Body of pancreas (tissue), 4 donors: Measurements from ENCODE around the gene MED26. TPM values are rescaled to one million over a fixed set of nuclear protein-coding genes. Genes with fewer than 3 reads are reported as not detected.

Experiments
- ATAC-seq: fragments of 150-250 bp; one replicate; pipeline ENCODE4 v1.9.1; 2016
- DNase-seq, 4 donors: peaks; one replicate each; pipeline ENCODE4 v3.0.0-alpha.2; 2019
- H3K27ac ChIP-seq, 4 donors: fragments of 200-600 bp; sonication (generic); 1 replicate in 3 of 4; 2 replicates in 1 of 4; pipeline versions ENCODE4 v1.5.1 to v1.6.1; 2016 to 2019; ENCODE audit warnings: mild to moderate bottlenecking in 1 of 4, mixed read lengths in 1 of 4, moderate library complexity in 1 of 4
- H3K27me3 ChIP-seq, 2 donors: fragments of 200-600 bp; sonication (generic); one replicate each; pipeline ENCODE4 v1.6.0; 2016; ENCODE audit warnings: mild to moderate bottlenecking in 1 of 2
- H3K36me3 ChIP-seq, 2 donors: fragments of 200-600 bp; sonication (generic); replicated peaks in 1 of 2; 2 replicates each; pipeline ENCODE4 v1.5.1; 2016; ENCODE audit warnings: low read depth in 2 of 2; ENCODE audit not compliant: insufficient read depth in 1 of 2
- H3K4me1 ChIP-seq: fragments of 200-600 bp; sonication (generic); one replicate; pipeline ENCODE4 v1.6.0; 2016
- H3K4me3 ChIP-seq, 2 donors: fragments of 200-600 bp; sonication (generic); 1 replicate in 1 of 2; 2 replicates in 1 of 2; pipeline ENCODE4 v1.5.1; 2016 to 2019
- H3K9me3 ChIP-seq, 3 donors: fragments of 200-600 bp; sonication (generic); 1 replicate in 2 of 3; 2 replicates in 1 of 3; pipeline ENCODE4 v1.5.1; 2016
- POLR2A ChIP-seq, 3 donors: fragments of 450-650 bp; IDR thresholded peaks; one replicate each; pipeline ENCODE4 v1.6.1; 2016; ENCODE audit warnings: antibody characterized with exemption in 3 of 3, mild to moderate bottlenecking in 2 of 3
- WGBS, 2 donors: methylation state at CpG; one replicate each; pipeline ENCODE4 v1.1.5; 2017; 5-methylcytosine and 5-hydroxymethylcytosine counted together
- intact Hi-C: fragments of 100-400 bp; cut with DNase I; formaldehyde crosslinking; loops from one replicate; pipeline ENCODE4 v1.15.1; 2023
- small RNA-seq: library from RNA; depleted of rRNA; stranded (forward); fragments of <200 nt; gene quantifications from one replicate; pipeline ENCODE3, GENCODE V24; 2016
- total RNA-seq, 2 donors: library from RNA; depleted of rRNA; stranded (reverse); fragments of >200 nt; gene quantifications; one replicate each; pipeline ENCODE4 v1.1.0, GENCODE V29; 2016
- TF ChIP-seq, protein P1 (sequence below), 7 experiments: fragments of 450-650 bp in 4 of 7; fragments of 200-600 bp in 3 of 7; sonication (generic) in 3 of 7; IDR thresholded peaks; one replicate each; pipeline ENCODE4 v1.5.1; 2016 to 2019; ENCODE audit warnings: antibody characterized with exemption in 7 of 7

Gene MED26
- total RNA-seq, 2 donors from 2014 or later: 4.9 to 8.2 TPM

DNA sequence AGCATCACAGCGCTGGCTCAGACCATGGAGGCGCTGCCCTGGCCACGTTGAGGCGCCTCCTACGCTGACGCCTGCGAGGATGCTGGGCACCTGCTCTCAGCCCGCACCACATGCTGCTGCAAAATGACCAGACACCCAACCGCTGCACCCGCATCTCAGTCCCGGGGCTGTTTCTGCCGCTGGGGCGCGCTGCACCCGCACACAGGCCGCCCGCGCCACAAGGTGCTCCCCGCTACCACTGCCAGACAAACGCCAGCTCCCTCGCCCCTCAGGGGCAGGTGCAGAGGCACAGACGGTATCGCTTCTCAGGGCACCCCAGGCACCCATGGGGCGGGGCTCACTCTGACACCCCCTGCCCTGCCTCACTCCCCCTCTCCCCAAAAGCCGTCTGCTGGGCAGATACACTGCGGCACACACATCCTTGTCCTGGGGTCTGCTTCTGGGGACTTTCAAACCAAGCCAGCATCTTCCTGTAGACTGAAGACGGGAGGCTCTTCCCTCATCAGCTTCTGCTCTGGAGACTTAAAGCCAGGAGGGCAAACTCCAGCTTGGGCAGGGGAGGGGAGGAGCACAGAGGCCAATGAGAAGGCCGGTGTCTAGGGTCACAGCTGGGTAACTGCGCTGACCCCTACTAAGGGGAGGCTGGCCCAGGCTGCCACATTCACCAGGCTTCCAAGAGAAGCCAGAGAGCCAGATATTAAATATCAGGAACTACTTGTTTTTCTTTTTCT lies 102.1 kb downstream of the MED26 start:
- H3K4me3 ChIP-seq: no peak overlapping the region
- H3K27me3 ChIP-seq: no peaks in the 10 kb centered on the region
- H3K36me3 ChIP-seq: peaks cover 23 to 64% of the 10 kb centered on the region in 2 donors
- ATAC-seq: no peak
- H3K27ac ChIP-seq: no peak overlapping the region
- no peak for DNase-seq
- TF ChIP-seq, protein P1, sequence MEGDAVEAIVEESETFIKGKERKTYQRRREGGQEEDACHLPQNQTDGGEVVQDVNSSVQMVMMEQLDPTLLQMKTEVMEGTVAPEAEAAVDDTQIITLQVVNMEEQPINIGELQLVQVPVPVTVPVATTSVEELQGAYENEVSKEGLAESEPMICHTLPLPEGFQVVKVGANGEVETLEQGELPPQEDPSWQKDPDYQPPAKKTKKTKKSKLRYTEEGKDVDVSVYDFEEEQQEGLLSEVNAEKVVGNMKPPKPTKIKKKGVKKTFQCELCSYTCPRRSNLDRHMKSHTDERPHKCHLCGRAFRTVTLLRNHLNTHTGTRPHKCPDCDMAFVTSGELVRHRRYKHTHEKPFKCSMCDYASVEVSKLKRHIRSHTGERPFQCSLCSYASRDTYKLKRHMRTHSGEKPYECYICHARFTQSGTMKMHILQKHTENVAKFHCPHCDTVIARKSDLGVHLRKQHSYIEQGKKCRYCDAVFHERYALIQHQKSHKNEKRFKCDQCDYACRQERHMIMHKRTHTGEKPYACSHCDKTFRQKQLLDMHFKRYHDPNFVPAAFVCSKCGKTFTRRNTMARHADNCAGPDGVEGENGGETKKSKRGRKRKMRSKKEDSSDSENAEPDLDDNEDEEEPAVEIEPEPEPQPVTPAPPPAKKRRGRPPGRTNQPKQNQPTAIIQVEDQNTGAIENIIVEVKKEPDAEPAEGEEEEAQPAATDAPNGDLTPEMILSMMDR (IDR thresholded peaks at IDR 0.05): no peak
- TF ChIP-seq POLR2A (IDR thresholded peaks at IDR 0.05): no peak
- intact Hi-C loops: no loop called here
- WGBS, 2 donors: 94 to 96% methylated on average over 14 to 27 of the region's 29 CpGs
- no peaks in the 10 kb centered on the region for H3K9me3 ChIP-seq
- H3K4me1 ChIP-seq: no peaks in the 10 kb centered on the region

DNA sequence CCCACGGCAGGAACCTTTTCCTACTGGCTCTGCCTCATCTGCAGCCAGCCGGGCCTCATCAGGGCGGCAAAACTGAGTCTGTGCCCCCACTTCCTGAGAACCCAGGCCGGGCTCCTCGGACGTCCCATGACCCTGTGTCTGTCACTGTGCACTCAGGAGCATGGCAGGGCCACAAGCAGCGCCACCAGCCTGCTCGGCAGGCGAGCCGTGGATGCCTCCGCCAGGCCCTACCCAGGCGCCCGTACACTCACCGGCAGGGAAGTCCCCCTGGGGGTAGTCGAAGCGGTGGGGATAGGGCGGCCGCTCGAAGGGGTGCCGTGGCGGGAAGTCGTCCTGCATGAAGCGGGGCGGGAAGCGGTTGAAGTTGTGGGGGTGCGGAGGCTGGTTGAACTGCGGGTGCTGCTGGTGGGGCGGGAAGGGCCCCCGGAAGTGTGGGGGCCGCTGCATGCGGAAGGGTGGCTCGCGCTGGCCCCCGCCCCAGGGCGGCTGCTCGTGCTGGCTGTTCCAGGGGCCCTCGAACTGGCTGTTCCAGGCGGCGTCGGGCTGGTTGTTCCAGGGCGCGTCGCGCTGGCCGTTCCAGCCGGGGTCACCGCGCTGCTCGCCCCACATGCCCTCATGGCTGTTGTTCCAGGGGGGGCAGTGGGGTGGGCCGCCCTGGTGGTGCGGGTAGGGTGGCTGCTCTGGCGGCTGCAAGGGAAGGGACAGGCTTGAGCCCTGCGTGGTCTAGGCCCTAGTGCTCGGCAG lies 102.8 kb downstream of the MED26 start:
- no peaks in the 10 kb centered on the region for H3K9me3 ChIP-seq
- peaks cover 24 to 64% of the 10 kb centered on the region in 2 donors for H3K36me3 ChIP-seq
- intact Hi-C loops: no loop called here
- H3K27ac ChIP-seq: no peak overlapping the region
- no peak for TF ChIP-seq POLR2A (IDR thresholded peaks at IDR 0.05)
- TF ChIP-seq, protein P1 (IDR thresholded peaks at IDR 0.05): no peak
- 91 to 95% methylated on average over 17 to 42 of the region's 54 CpGs for WGBS, 2 donors
- ATAC-seq (no peak), DNase-seq (no peak)
- no peaks in the 10 kb centered on the region for H3K4me1 ChIP-seq
- H3K4me3 ChIP-seq: no peak overlapping the region
- no peaks in the 10 kb centered on the region for H3K27me3 ChIP-seq

Small RNA genes within 50 kb of the gene (small RNA-seq; reads per million reads assigned to genes)
- gene RN7SL146P: not detected

Other genes with a start within 250 kb of the MED26 start
- 10 to 100 TPM in 1 of 2 donors, 1 to 10 TPM in 1; 9.1 to 20.8 TPM for gene EPS15L1, start 156.2 kb downstream of the MED26 start, total RNA-seq
- gene CALR3, start 132.0 kb downstream of the MED26 start, total RNA-seq: not detected
- gene C19orf44, start 131.8 kb downstream of the MED26 start, total RNA-seq: 10 to 100 TPM in 1 of 2 donors, 1 to 10 TPM in 1; 4.9 to 14.8 TPM
- gene CHERP, start 85.8 kb downstream of the MED26 start, total RNA-seq: 10 to 100 TPM in 1 of 2 donors, 1 to 10 TPM in 1; 8.6 to 34.9 TPM
- gene SLC35E1, start 55.8 kb downstream of the MED26 start, total RNA-seq: 10 to 100 TPM; 27.0 to 66.3 TPM
- 10 to 100 TPM; 40.5 to 96.2 TPM for gene SMIM7, start 31.9 kb upstream of the MED26 start, total RNA-seq
- 1 to 10 TPM; 2.9 to 3.3 TPM for gene TMEM38A, start 32.9 kb upstream of the MED26 start, total RNA-seq
- 1 to 10 TPM; 1.6 TPM for gene NWD1, start 91.6 kb upstream of the MED26 start, total RNA-seq
- 10 to 100 TPM; 21.5 to 71.2 TPM for gene SIN3B, start 201.2 kb upstream of the MED26 start, total RNA-seq